ENCODE measurements around the gene CDKN1C. TPM values are rescaled to one million over a fixed set of nuclear protein-coding genes. Genes with fewer than 3 reads are reported as not detected.

CDKN1C gene
- total RNA-seq, 1 experiment from 2014 or later = 9.1 TPM

DNA sequence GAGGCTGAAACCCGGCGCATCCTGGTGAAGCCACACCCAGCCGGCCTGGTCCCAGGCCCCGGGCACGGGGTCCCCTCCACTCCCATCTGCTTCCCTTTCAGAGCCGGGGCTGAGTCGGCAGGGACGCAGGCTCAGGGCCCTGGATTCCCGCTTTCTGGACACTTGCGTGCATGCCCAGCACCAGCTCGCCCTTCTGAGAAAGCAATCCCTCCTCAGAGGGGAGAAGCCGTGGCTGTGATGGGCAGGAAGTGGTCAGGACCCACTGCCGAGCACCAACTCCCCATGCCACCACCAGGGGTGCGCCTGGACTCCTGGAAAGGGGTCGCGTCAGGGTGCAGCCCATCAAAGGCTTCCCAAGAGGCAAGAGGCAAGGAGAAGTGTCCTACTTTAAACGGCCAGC is 15.1 kb downstream of the CDKN1C start:
- no peak for DNase-seq (ENCODE audit: low spot score)

DNA sequence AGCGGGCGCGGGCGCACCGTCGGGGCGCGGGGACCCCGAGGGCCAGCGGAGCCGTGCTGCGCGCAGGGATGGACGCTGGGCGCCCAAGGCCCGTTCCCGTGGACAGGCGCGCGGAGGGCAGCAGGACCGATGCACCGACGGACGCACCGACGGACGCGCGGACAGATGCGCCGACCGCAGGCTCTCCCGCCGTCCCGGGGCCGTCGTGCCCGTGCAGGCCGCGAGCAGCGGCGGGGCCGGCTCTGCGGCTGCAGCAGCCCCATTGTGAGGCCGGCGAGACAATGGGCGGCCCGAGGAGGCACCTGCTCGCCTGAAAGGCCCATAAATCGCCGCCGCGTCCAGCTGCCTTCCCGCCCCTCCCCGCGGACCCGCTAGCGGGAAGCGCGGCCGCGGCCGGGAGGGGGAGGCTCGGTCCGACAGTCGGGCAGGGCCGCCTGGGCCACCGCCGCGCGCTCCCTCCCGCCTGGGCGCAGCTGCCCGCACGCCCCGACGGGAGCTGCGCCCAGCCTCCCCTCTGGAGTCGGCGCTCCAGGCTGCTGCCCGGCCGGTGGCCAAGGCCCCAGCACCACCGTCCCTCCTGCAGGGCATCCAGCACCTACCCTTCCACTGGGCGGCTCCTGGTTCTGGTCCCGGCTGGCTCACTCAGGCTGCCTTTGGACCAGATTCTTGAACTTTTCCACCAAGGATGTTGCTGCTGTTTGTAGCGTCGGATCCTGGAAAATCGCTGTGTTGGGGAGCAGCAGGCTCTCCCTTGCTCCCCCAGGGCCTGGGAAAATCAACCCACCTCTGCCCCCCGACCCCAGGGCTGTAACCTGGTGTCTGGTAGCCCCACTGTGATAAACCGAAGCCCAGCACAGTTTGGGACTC is 15.8 kb downstream of the CDKN1C start:
- no peak for DNase-seq (ENCODE audit: low spot score)

DNA sequence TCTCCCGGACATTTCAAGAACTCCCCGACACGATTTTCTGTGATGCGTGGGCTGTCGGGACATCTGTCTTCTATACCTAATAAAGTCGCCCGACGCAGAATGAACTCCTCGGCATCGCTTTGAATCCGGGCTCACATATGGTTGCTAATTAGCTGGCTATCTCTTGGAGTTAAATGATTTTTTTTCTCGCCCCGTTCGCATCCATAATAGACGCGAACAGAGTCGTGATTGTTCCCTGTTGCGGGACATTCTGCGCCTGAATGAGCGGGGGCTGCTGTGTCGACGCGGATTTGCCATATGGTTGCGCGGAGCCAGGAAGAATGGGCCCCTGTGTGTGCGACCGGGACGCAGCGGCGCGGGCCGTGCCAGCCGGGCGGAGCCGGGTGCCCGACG is 16.4 kb downstream of the CDKN1C start:
- no peak for DNase-seq (ENCODE audit: low spot score)

DNA sequence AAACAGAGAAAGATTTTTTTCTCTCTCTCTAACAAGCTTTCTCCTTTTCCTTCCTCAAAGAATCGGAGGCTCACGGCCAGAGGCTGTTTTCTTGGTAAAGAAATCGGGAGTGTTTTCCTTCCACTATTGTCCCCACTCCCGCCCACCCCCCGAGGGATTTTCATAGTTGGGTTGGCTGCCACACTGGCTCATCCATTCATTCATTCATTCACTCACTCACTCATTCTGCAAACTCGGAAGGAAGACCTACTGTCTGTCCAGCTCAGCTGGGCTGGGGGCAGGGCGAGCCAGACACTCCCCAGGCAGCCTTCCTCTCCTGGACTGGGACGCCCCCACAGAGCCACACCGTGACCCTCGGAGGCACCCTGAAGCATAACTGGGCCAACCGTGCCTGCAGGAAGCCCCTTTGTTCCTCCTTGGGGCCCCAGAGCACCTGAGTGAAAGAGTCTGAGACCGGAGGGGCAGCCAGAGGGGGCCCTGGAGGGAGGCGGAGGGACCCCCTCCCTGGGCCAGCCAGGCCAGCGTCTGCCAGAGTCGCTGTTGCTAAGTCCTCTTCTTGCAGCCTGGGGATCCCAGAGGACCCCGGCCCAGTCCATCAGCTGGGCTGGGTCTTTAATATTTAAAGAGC is 17.0 kb downstream of the CDKN1C start:
- DNase-seq (ENCODE audit: low spot score) = no peak

DNA sequence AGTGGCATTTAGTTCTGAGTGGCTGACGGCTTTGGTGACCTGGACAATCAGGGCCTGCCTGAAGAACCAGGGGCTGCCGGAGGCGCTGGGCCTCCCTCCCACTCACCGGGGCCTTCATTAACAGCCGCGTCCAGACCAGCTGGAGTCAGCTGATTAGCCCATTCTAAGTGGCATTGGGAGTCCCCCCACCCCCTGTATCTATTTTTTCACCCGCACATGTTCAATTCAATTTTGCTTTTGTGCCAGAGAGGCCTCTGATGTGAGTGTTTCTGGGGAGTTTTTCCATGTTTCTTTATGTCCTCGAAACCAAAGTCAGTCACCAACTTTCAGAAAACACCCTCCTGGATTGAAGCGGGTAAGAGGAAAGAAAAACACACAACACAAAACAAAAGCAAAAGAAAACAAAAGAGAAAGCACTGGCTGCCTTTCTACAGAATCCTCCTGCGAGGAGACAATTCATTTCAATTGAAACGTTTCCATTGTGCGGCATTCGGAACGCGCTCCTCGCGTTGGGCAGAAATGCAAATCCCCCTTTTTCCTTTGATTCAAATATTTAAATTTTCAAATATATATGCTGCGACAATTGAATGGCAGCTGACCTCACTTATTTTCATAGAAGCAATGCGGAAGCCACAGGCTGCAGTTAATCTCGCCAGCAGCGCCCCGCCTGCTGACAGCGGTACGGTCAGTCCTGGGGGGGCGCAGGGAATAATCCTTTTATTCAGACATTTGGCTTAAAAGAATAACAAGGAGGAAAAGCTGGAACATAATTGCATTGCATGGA is 17.7 kb downstream of the CDKN1C start:
- DNase-seq (ENCODE audit: low spot score) = no peak

DNA sequence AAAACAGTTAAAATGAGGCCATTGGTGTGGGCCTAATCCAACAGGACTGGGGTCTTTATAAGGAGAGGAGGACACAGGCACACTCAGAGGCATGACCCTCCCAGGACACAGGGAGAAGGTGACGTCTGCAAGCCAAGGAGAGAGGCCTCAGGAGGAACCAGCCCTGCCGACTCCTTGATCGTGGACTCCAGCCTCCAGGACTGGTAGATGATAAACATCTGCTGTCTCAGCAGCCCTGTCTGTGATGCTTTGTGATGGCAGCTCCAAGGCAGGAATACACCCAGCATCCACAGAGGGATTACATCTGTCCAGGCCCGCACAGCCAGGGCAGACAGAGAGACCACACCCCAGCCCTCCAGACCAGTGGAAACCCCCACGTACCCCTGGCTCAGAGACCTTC is 18.4 kb downstream of the CDKN1C start:
- DNase-seq (ENCODE audit: low spot score) = no peak

DNA sequence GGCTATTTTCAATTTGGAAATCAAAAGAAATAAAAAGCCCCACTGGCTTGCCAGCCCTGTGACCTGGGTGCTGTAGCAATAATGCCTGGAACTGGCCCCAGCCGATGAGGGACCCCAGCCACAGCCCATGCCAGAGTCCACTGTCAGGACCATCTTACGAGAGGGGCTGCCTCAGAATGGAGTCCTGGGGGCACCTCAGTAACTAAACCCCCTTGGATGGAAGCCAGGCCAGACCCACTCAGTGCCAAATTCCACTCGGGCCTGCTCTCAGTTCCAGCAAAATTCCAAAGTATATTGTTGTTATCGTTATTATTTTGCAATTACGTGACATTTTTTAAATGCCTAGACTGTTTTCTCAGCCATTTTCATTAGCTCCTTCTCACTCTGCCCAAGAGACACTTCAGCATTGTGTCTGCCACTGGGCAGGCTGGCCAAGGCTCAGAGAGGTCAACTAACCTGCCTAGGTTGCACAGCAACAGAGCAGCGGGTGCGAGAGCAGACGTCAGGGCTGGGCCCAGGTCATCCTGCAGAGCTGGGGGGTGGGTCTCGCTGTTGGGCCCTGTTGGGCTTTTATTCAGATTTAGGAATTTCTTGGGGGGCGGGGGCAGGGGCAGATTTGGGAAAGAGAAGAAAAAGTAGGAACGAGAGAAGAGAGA is 19.5 kb downstream of the CDKN1C start:
- DNase-seq (ENCODE audit: low spot score) = no peak

DNA sequence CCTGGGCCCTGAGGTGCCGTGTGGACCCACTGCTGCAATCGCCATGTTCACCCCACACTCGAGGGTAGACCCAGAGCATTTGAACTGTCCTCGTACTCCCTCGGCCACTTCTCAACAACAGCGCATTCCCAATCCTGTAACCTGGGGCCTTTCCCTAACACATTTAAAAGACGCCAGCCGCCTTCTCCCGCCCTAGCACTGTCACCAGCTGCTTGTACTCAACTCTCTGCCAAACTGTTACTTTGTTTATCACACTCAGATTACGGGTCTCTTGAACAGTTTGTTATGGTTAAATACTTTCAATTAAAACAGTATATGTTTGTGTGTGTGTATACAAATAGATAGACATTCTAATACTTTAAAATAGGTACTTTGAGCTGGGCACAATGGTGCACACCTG is 20.7 kb downstream of the CDKN1C start:
- DNase-seq (ENCODE audit: low spot score) = no peak

DNA sequence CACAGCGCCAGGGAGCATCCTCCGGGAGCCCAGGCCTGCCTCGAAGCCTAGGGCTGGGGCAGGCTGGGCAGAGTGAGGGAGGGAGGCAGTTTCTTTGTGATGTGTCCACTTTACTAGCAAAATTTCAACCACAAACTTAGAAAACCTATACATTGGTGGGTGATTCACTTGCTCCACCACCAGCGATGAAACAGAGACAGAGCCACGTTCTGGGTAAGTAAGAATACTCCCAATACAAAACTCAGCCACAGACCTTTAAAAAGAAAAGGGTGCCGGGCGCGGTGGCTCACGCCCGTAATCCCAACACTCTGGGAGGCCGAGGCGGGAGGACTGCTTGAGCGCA is 22.3 kb downstream of the CDKN1C start:
- no peak for DNase-seq (ENCODE audit: low spot score)

DNA sequence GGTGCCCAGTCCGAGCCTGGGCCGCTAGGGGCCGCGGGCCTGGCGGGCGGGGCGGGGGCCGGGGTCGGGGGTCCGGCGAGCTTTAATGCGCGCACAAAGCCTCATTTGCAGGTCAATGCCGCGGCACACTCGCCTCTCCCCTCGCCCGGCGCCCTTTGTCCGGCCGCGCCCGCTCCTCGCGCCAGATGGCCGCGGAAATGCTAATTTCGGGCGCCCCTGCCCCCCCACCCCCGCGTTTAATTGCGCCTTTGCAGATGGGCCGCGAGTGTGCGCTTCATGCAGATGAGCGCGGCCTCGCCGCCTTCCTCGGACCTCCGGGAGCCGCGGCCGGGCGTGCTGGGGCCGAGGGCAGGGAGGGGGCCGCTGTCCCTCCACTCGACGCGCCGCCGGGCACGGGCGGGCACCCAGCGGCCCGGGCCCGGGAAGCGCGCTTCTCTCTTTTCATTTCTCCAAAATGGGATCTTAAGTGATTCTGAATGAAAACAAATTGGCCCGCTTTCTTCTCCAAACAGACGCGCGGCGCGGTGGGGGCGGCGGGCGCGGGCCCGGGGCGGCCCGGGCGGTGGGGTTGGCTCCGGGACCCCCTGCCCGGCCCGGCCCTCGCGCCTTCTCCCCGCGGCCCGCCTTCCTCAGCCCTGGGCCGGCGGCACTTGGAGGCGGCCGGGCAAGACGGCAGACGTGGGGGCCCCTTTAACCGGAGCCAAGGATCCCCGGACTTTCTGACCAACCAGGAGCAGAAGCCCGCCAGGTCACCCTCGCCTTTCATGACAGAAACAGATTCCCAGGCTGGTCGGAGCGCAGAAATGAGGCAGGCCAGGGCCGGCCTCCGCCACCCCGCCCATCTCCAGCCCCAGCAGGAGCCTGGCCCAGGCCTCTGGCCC is 22.9 kb downstream of the CDKN1C start:
- no peak for DNase-seq (ENCODE audit: low spot score)

DNA sequence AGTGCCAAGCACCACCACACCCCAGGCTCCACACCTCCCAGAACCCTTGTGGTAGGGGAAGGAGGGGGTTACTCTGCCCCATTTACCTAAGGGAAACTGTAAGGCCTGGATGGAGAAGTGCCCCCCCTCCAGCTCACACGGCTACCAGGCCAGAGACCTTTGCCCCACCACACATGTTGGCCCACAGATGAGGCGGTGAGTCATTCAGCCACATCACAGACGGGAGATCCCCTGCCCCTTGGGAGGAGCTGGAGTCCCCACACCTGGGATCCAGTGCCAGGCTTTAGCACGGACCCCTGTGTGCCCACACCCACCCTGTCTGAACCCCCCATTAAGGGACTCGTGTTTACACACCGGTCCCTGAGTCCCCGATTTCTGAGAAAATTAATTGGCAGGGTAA is 24.9 kb downstream of the CDKN1C start:
- peak; percentile 86 for DNase-seq (ENCODE audit: low spot score)

DNA sequence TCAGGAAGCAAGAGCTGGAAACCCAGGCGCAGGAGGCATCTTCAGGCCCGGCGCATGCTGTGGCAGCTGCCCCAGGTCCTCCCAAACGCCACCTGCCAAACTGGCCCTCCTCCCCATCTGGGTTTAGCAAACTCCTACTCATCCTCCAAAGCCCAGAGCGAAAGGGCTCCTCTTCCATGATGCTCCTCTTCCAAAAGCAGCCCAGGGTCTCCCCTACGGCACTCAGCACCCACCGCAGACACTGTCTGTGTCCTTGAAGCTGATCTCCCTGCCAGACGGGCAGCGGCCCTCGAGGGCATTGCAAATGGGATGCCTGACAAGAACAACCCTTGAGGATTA is 25.9 kb downstream of the CDKN1C start:
- no peak for DNase-seq (ENCODE audit: low spot score)

DNA sequence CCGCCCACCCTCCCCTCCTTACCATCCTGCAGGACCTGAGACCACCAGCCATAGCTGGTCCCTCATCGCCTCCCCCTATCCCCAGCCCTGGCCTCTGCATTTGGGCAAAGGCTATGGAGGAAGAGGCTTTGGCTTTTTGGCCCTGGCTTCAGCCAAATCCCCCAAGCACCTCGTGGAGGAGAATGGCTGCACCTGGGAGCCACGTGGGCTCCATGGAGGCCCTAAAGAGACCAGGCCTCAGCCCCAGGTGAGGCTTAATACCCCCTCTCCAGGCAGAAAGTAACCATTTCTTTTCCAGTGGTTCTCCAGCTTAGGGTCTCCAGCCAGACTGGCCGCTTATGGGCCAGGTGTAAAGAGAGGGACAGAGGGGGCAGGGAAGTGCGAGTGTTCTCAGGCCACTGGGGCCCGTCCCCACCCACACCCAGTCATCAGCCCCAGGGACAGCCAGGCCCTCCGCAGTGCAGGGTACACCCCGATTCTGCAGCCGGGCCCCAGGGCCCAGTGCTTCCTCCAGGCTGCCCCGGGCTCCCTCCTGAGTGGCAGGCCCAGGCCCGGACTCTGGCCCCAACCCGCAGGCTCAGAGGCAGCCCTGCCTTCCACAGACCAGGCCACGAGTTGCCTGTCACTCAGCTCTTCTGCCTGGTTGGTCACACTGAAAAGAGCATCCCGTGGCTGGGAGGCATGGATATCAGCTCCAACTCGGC is 26.4 kb downstream of the CDKN1C start:
- DNase-seq (ENCODE audit: low spot score) = no peak

DNA sequence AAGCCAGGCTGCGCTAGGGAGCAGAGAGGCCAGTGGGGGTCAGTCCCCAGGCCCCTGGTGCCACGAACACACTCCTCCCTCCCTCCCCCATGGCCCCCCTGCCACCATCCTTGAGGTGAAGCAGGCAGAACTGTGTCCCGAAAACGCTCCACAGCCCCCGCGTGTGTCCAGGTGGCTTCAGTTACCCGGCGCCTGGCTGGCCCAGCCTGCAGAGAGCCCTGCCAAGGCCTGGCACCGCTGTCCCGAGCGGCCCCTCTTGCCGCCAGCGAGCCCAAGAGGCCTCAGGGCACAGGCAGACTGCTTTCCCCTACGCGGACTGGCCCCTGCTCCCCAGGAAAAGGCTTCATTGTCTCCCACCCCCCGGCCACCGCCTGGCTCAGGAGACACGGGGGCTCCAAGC is 27.7 kb downstream of the CDKN1C start:
- DNase-seq (ENCODE audit: low spot score) = no peak

DNA sequence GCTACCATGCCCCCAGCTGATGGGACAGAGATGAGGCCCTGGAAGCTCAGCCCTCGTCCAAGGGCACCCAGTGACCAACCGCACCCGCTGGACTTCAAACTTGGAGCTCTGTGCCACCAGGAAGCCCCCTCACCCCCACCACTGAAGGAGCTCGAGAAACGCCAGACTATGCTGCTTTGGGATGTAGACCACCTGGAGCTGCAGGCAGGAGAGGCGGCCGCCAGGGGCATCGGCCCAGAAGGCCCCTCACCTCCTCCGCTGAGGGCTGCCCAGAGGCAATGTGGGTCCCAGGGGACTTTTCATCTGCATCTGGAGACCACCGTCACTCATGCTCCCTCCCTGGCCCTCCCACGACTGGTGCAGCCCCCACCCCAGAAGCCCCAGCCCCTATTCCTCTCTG is 28.3 kb downstream of the CDKN1C start:
- no peak for DNase-seq (ENCODE audit: low spot score)

DNA sequence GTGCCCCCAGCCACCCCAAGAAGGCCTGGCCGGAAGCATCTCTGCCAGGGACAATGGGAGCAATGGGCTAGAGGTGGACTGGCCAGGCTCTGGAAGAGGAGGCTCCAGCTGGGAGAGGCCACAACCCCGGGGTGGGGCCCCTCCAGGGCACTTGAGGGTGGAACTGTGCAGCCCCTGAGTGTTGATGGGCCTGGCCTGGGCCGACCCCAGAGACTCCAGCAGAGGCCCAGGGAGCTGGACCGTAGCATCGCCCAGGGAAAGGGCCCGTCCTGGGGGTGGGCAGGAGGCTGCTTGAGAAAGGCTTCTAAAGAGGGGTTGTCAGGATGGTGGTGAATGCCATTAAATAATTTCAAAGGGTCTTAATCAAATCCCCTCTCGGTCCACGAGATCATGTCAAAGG is 30.4 kb downstream of the CDKN1C start:
- no peak for DNase-seq (ENCODE audit: low spot score)

DNA sequence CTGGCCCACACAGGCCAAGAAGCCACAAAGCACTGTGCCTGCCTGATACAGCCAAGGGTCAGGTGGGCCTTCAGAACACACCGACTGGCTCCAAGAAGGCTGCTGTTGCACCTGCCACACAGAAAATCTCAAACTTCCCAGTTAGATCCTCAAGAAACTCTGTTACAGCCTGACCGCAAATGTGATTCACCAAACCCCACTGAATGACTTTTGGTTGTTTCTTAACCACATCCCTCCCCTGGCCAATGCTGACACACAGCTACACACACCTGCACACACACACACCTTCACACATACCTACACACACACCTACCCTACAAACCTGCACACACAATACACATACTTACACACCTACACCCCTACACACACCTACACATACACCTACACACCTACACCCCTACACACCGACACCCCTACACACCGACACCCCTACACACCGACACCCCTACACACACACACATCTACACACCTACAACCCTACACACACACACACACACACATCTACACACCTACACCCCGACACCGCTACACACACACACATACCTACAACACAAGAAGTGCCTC is 31.5 kb downstream of the CDKN1C start:
- no peak for DNase-seq (ENCODE audit: low spot score)

DNA sequence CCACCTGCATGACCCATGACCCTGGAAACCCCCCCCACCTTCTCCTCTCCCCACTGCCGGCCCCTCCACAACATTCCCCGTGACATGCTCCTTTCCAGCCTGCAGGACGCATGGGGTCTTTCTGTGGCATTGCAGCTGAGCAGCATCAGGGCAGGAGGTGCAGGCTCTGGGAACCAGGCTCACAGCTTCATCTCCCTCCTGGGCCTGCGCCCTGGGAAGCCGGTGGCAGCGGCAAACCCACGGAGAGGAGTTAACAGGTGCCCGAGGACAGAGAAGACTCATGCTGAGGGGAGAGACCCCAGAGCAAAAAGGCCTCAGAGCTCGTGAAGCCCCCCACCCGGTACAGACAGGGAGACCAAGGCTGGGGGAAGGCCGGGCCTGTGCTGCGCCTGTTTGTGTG is 32.2 kb downstream of the CDKN1C start:
- DNase-seq (ENCODE audit: low spot score) = no peak

DNA sequence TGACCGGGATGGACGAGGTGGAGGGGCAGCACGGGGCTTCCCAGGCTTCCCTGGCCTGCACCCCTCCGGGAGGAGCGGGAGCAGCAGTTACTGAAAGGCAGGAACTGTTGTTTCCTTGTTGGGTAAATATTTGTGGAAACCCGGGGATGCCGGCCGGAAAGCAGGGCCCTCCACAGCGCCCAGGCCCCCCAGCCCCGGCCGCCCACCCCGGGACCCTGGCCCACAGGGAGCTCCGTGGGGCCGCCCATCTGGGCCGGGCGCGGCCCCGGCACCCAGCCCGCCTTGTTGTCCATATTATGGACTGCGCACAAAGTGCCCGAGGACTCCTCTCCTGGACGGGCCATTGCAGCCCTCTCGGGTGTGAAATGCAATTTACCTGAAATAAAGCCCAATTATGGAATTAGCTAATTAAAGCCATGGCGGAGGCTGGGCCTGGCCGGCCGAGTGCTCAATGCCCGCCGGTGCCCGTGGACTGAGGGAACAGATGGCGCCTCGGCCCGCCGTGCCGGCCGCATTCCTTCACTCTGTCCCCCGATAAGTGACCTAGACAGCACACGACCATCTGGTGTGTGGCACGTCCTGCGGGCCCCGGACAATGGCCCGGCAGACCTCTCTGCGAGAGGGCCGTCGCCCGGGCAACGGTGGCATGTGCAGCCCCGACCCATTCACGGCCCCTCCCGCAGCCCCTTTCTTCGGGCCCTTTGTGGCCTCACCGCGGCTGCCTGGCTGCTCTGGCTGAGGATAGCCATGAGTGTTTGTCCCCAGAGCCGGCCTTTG is 35.4 kb downstream of the CDKN1C start:
- no peak for DNase-seq (ENCODE audit: low spot score)

DNA sequence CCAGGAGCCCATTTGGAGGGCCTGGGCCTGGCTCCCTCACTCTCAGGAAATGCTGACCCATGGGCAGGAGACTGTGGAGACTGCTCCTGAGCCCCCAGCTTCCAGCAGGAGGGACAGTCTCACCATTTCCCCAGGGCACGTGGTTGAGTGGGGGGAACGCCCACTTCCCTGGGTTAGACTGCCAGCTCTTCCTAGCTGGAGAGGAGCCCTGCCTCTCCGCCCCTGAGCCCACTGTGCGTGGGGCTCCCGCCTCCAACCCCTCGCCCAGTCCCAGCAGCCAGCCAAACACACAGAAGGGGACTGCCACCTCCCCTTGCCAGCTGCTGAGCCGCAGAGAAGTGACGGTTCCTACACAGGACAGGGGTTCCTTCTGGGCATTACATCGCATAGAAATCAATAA is 37.1 kb downstream of the CDKN1C start:
- DNase-seq (ENCODE audit: low spot score) = no peak

Data from HT-29 (cell line).